Mesenchymal stem cell (in vitro differentiated cells and primary cell): ENCODE measurements around the gene GSTK1.

Source experiments
- DNase-seq: peaks from one replicate; pipeline ENCODE4 v3.0.0-alpha.2; 2013
- H2AFZ ChIP-seq: one replicate; pipeline ENCODE4 v1.6.1; 2013; ENCODE audit warnings: low read depth, mild to moderate bottlenecking, control low read depth, inconsistent platforms, low read length, moderate library complexity
- H2AK5ac ChIP-seq: 2 replicates; pipeline ENCODE4 v1.6.1; 2013; ENCODE audit warnings: low read length, moderate library complexity, mild to moderate bottlenecking, inconsistent platforms; ENCODE audit not compliant: severe bottlenecking
- H2BK120ac ChIP-seq: one replicate; pipeline ENCODE4 v1.6.1; 2013; ENCODE audit warnings: low read depth, mild to moderate bottlenecking, inconsistent platforms, low read length, moderate library complexity
- H2BK12ac ChIP-seq, 2 experiments: one replicate each; pipeline ENCODE4 v1.6.1; 2013; ENCODE audit warnings: inconsistent platforms in 2 of 2, low read length in 2 of 2, mild to moderate bottlenecking in 2 of 2, moderate library complexity in 2 of 2, control low read depth in 1 of 2
- H2BK15ac ChIP-seq: one replicate; pipeline ENCODE4 v1.6.1; 2013; ENCODE audit warnings: mild to moderate bottlenecking, low read depth, inconsistent platforms; ENCODE audit not compliant: poor library complexity, severe bottlenecking
- H2BK5ac ChIP-seq: 2 replicates; pipeline ENCODE4 v1.6.1; 2013; ENCODE audit warnings: low read depth, mild to moderate bottlenecking, low read length, control low read depth, inconsistent platforms; ENCODE audit not compliant: poor library complexity, severe bottlenecking
- H3K14ac ChIP-seq, 2 experiments: one replicate each; pipeline ENCODE4 v1.6.1; 2013; ENCODE audit warnings: inconsistent platforms in 2 of 2, low read length in 2 of 2, control low read depth in 1 of 2, mild to moderate bottlenecking in 1 of 2, moderate library complexity in 1 of 2
- H3K18ac ChIP-seq, 2 experiments: one replicate each; pipeline ENCODE4 v1.6.1; 2013; ENCODE audit warnings: inconsistent platforms in 2 of 2, low read length in 2 of 2, control low read depth in 1 of 2, low read depth in 1 of 2, mild to moderate bottlenecking in 1 of 2
- H3K23ac ChIP-seq, 2 experiments: one replicate each; pipeline ENCODE4 v1.6.1; 2013; ENCODE audit warnings: inconsistent platforms in 2 of 2, low read length in 2 of 2, mild to moderate bottlenecking in 2 of 2, moderate library complexity in 2 of 2, control low read depth in 1 of 2
- H3K27ac ChIP-seq: 2 replicates; pipeline ENCODE4 v1.5.1; 2013; ENCODE audit warnings: mild to moderate bottlenecking, moderate library complexity, low read length, control low read depth, inconsistent platforms; ENCODE audit not compliant: poor library complexity, severe bottlenecking
- H3K27me3 ChIP-seq, 2 experiments: 2 replicates each; pipeline versions ENCODE4 v1.6.1 to v1.7.0; 2013; ENCODE audit warnings: low read length in 2 of 2, mild to moderate bottlenecking in 2 of 2, moderate library complexity in 2 of 2, control low read depth in 1 of 2, inconsistent platforms in 1 of 2; ENCODE audit not compliant: control insufficient read depth in 1 of 2, insufficient read depth in 1 of 2
- H3K36me3 ChIP-seq, 2 experiments: 2 replicates each; pipeline versions ENCODE4 v1.6.1 to v1.7.0; 2013; ENCODE audit warnings: low read length in 2 of 2, control low read depth in 1 of 2, inconsistent platforms in 1 of 2, low read depth in 1 of 2, mild to moderate bottlenecking in 1 of 2; ENCODE audit not compliant: insufficient read depth in 2 of 2, control insufficient read depth in 1 of 2
- H3K4ac ChIP-seq, 2 experiments: one replicate each; pipeline ENCODE4 v1.6.1; 2013; ENCODE audit warnings: inconsistent platforms in 2 of 2, low read length in 2 of 2, mild to moderate bottlenecking in 2 of 2, moderate library complexity in 2 of 2, control low read depth in 1 of 2, low read depth in 1 of 2
- H3K4me1 ChIP-seq: 2 replicates; pipeline ENCODE4 v1.6.1; 2013; ENCODE audit warnings: low read depth, low read length, control low read depth; ENCODE audit not compliant: control insufficient read depth, insufficient read depth
- H3K4me2 ChIP-seq: 2 replicates; pipeline ENCODE4 v1.6.1; 2013; ENCODE audit warnings: low read length, mild to moderate bottlenecking, inconsistent platforms; ENCODE audit not compliant: poor library complexity, severe bottlenecking
- H3K4me3 ChIP-seq, 2 experiments: 2 replicates each; pipeline versions ENCODE4 v1.5.1 to v1.7.0; 2013; ENCODE audit warnings: low read length in 2 of 2, mild to moderate bottlenecking in 2 of 2, control low read depth in 1 of 2, low read depth in 1 of 2; ENCODE audit not compliant: insufficient read depth in 1 of 2
- H3K79me1 ChIP-seq: replicated peaks from 2 replicates; pipeline ENCODE4 v1.6.1; 2013; ENCODE audit warnings: mild to moderate bottlenecking, control low read depth, low read length, inconsistent platforms; ENCODE audit not compliant: poor library complexity, severe bottlenecking
- H3K9ac ChIP-seq: 2 replicates; pipeline ENCODE4 v1.7.0; 2013; ENCODE audit warnings: mild to moderate bottlenecking, low read length, moderate library complexity
- H3K9me3 ChIP-seq: 2 replicates; pipeline ENCODE4 v1.7.0; 2013; ENCODE audit warnings: mild to moderate bottlenecking, low read length; ENCODE audit not compliant: control insufficient read depth
- H4K8ac ChIP-seq: one replicate; pipeline ENCODE4 v1.6.1; 2013; ENCODE audit warnings: inconsistent platforms, mild to moderate bottlenecking, low read length, moderate library complexity
- H4K91ac ChIP-seq: one replicate; pipeline ENCODE4 v1.6.1; 2013; ENCODE audit warnings: mild to moderate bottlenecking, low read length, inconsistent platforms
- WGBS: methylation state at CpG from one replicate; pipeline ENCODE4 v1.1.7; 2013; ENCODE audit warnings: mixed read lengths; 5-methylcytosine and 5-hydroxymethylcytosine counted together

Gene GSTK1

DNA sequence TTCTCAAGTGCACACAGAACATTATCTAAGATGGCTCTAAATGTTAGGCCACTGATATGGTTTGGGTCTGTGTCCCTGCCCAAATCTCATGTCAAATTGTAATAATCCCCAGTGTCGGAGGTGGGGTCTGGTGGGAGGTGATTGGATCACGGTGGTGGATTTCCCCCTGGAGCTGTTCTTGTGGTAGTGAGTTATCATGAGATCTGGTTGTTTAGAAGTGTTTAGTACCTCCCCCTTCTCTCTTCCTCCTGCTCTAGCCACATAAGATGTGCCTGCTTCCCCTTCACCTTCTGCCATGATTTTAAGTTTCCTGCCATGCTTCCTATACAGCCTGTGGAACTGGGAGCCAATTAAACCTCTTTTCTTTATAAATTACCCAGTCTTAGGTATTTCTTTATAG is 11.2 kb upstream of the GSTK1 start:
- Histone ChIP-seq H2BK120ac (no peak overlapping the region), H2AFZ (no peak overlapping the region), H4K8ac (no peak overlapping the region), H3K23ac (no peak overlapping the region), H3K4me2 (no peak overlapping the region), H3K27me3 (no peaks in the 10 kb centered on the region), H2BK12ac (no peak overlapping the region), H3K9ac (no peak overlapping the region), H2BK15ac (no peak overlapping the region), H3K79me1 (no peaks in the 10 kb centered on the region), H3K9me3 (no peaks in the 10 kb centered on the region), H3K27ac (no peak overlapping the region), H3K4ac (no peak overlapping the region), H4K91ac (no peak overlapping the region), H2BK5ac (no peak overlapping the region), H3K14ac (no peak overlapping the region), H3K18ac (no peak overlapping the region), H3K4me3 (no peak overlapping the region), H2AK5ac (no peak overlapping the region), H3K4me1 (peaks cover 4% of the 10 kb centered on the region), H3K36me3 (no peaks in the 10 kb centered on the region)
- 100% methylated on average over 1 of the region's 2 CpGs for WGBS
- DNase-seq, result no peak

- no peaks in the 10 kb centered on the region for H3K36me3 ChIP-seq
- no peak overlapping the region for H3K23ac ChIP-seq
- no peak overlapping the region for H3K27ac ChIP-seq
- H3K4me1 ChIP-seq, result no peaks in the 10 kb centered on the region
- no peak overlapping the region for H3K4me2 ChIP-seq
- H3K9ac ChIP-seq, result no peak overlapping the region
- no peak overlapping the region for H2AFZ ChIP-seq
- DNase-seq, result peak; percentile 53
- no peak overlapping the region for H4K91ac ChIP-seq
- H2BK15ac ChIP-seq, result no peak overlapping the region
- no peaks in the 10 kb centered on the region for H3K79me1 ChIP-seq
- H3K9me3 ChIP-seq, result no peaks in the 10 kb centered on the region
- H3K27me3 ChIP-seq, result no peaks in the 10 kb centered on the region
- no peak overlapping the region for H2BK120ac ChIP-seq
- no peak overlapping the region for H3K4me3 ChIP-seq
- H3K14ac ChIP-seq, result no peak overlapping the region
- H4K8ac ChIP-seq, result no peak overlapping the region
- no peak overlapping the region for H2BK5ac ChIP-seq
- no peak overlapping the region for H2BK12ac ChIP-seq
- no CpG with 5 or more reads among the region's 3 CpGs for WGBS
- no peak overlapping the region for H3K4ac ChIP-seq
- H2AK5ac ChIP-seq, result no peak overlapping the region
- no peak overlapping the region for H3K18ac ChIP-seq
Measured at GRCh38 chr7:143255564-143255963, 7.7 kb upstream of the GSTK1 start.

DNA sequence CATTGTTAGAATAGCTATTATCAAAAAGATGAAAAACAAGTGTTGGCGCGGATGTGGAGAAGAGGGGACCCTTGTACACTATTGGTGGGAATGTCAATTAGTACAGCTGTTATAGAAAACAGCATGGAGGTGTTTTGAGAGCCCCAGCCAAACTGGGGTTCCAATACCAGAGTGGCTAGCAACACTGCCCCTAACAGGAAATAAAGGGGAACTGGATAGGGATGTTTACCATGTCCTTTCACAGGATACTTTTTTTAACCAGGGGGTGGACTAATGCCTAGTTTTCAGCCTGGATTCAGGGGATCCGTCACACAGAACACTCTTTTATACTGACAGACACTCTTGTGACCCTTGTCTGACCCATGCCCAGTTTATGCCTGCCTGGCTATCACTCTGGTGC is 6.9 kb upstream of the GSTK1 start:
- 97% methylated on average over 3 of the region's 3 CpGs for WGBS
- H3K14ac ChIP-seq, result no peak overlapping the region
- no peaks in the 10 kb centered on the region for H3K79me1 ChIP-seq
- H2BK12ac ChIP-seq, result no peak overlapping the region
- no peak overlapping the region for H3K18ac ChIP-seq
- H2BK15ac ChIP-seq, result no peak overlapping the region
- H3K23ac ChIP-seq, result no peak overlapping the region
- peak overlapping the region; percentile 19 for H2BK120ac ChIP-seq
- H3K4me1 ChIP-seq, result no peaks in the 10 kb centered on the region
- H3K27me3 ChIP-seq, result no peaks in the 10 kb centered on the region
- no peak overlapping the region for H4K8ac ChIP-seq
- no peaks in the 10 kb centered on the region for H3K9me3 ChIP-seq
- no peak overlapping the region for H3K4me3 ChIP-seq
- no peaks in the 10 kb centered on the region for H3K36me3 ChIP-seq
- H2AK5ac ChIP-seq, result no peak overlapping the region
- H3K27ac ChIP-seq, result no peak overlapping the region
- no peak overlapping the region for H2AFZ ChIP-seq
- no peak for DNase-seq
- no peak overlapping the region for H3K4ac ChIP-seq
- peak overlapping the region; percentile 27 for H4K91ac ChIP-seq
- no peak overlapping the region for H2BK5ac ChIP-seq
- no peak overlapping the region for H3K9ac ChIP-seq
- no peak overlapping the region for H3K4me2 ChIP-seq

- Histone ChIP-seq H2AK5ac (no peak overlapping the region), H2BK12ac (no peak overlapping the region), H3K9me3 (no peaks in the 10 kb centered on the region), H3K79me1 (no peaks in the 10 kb centered on the region), H4K91ac (no peak overlapping the region), H3K23ac (no peak overlapping the region), H3K27me3 (no peaks in the 10 kb centered on the region), H4K8ac (no peak overlapping the region), H3K4me3 (no peak overlapping the region), H2BK120ac (no peak overlapping the region), H3K18ac (no peak overlapping the region), H3K27ac (no peak overlapping the region), H3K4me1 (no peaks in the 10 kb centered on the region), H2BK5ac (no peak overlapping the region), H3K9ac (no peak overlapping the region), H2BK15ac (no peak overlapping the region), H3K14ac (no peak overlapping the region), H2AFZ (no peak overlapping the region), H3K36me3 (no peaks in the 10 kb centered on the region), H3K4me2 (no peak overlapping the region), H3K4ac (no peak overlapping the region)
- 85% methylated on average over 4 of the region's 4 CpGs for WGBS
- no peak for DNase-seq
Measured at GRCh38 chr7:143256932-143257331, 6.3 kb upstream of the GSTK1 start.
